NCI-H187 treated with DMSO at 0.1 percent for 48 hours (cell line): Measurements from ENCODE around the gene MRPS18C.
"Not testable (repeated sequence)": the region's sequence is repeated elsewhere in the genome, so short reads cannot be mapped to it uniquely, and the experiment has no call there.

Experiments
- DNase-seq: peaks from one replicate; lab custom pipeline; 2025; lab: John Stamatoyannopoulos, UW

MRPS18C gene

DNA sequence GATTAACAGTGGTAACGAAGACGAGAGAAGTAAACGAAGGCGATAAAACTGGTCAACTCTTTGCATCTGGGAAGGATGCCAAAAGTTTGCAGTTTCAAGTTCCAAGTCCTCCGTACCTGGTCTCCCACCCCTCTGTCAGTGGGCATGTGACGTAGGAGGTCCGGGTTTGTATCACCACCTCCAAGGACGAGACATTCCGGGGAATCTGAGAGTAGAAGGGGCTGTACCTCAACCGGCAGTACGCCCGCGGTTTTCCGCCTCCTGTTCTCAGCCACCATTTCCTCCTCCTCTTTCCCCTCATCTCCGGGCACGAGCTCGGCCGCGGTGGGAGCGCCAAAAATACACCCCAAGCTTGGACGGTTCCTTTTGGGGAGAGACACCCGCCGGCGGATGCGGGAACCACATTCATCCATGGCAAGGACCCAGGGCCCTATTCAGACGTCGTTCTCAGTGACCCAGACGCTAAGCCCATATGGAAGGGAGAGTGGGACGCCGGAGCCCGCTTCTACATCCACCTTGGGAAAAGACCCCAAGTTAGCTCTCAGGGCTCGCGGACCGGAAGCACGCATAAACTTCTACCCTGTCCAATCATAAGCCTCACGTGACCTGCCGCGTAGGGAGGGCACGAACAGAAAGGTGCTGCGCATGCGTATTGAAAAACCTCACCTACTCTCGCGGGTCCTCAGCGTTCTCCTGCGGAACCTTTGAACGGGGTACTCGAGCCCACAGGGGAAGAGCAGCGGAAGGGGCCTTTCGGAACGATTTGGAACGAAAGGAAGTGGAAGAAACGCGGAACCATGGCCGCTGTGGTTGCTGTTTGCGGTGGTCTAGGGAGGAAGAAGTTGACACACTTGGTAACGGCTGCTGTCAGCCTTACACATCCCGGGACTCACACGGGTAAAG is at the start of gene MRPS18C, which contains the start of gene HELQ:
Gene MRPS18C, plus strand, starts transcription at position 778 of the 903 bp plus-strand sequence. Its CDS starts 20 bp downstream, at position 798.
Gene HELQ, minus strand, starts transcription at position 543 of the 903 bp plus-strand sequence. Its CDS starts 130 bp downstream, at position 413.
- peak; percentile 99 for DNase-seq

DNA sequence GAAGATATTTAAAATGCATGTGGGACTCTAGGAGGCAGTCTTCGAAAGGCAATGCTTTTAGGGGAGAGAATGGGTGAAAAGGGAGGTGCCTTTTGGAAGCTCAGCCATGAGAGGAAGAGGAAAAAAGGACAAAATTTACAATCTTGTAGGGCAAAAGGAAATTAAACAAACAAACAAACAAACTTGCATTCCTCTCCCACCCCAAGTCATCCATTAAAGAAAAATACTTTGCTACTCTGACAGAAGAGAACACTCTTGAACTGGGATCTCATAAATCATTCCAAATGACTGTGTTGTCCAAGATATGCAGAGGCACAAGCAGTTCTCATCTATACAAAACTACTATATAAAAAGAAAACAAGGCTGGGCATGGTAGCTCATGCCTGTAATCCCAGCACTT is 47.0 kb upstream of the MRPS18C start:
- no peak for DNase-seq

DNA sequence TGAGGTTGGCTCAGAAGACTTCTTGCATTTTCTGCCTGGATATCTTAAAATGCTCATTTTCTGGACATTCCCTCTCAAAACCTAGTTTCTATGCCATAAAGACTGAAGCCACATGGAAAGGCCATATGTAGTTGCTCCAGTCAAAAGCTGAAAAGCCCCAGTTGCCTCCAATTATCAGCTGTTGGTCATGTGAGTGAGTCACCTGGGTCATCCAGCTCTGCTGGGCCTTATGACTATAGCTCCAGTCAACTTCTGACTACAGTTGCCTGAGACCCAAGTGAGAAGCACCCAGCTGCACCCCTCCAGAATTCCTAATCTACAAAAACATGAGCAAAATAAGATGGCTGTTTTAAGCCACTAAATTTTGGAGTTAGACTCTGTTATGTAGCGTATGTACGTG is 42.2 kb upstream of the MRPS18C start:
- no peak for DNase-seq

- DNase-seq = no peak
Measured at GRCh38 chr4:83417566-83417965, 38.3 kb upstream of the MRPS18C start.

GRCh38 chr4:83418211-83418610 is 37.6 kb upstream of the MRPS18C start:
- no peak for DNase-seq

GRCh38 chr4:83431200-83431599 is 24.7 kb upstream of the MRPS18C start:
- DNase-seq = no peak

GRCh38 chr4:83436680-83437079 is 19.2 kb upstream of the MRPS18C start:
- DNase-seq = no peak

DNA sequence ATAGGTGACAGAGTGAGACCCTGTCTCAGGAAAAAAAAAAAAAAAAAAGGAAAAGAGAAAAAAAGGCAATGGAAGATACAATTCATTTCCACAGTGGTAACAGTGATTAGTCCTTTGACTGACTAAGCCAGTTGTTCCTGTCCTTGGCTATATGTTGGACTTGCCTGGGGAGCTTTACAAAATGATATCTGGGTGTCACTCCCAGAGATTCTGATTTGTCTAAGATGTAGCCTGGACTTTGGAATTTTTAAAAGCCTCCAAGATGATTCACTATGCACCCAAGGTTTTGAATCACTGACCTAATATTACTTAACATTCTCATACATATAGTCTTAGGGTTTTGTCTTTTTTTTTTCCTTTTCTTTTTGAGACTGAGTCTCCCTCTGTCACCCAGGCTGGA is 17.1 kb upstream of the MRPS18C start:
- DNase-seq = no peak

DNA sequence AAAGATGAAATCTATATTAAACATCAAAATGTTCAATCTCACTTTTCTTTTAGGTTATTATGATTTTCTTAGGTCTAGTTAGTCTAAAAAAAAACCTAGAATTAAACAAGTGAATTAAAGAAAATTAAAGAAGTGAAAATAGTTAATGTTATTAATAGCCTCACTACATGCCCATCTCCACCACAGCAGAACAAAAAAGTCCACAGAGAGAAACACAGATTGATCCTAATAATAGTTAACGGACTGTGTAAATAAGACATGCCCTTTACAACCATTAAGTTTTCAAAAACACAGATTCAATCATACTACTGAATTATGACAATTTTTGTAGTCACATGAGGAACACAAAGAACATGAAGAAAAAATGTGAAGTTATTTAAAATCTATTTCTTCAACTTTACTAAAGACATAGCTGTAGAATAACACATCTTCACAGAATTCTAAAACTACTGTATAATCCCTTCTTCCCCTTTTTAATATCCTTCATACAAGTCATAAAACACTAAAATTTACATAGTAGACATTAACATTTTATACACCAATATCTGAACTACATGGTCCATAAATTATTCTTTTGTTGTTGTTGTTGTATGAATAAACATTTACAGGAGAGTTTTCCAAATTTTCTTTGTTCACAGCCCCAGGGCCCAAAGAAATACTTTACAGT is 15.6 kb upstream of the MRPS18C start:
- DNase-seq = no peak

GRCh38 chr4:83440899-83441298 is 15.0 kb upstream of the MRPS18C start:
- no peak for DNase-seq

GRCh38 chr4:83449009-83449408 is 6.8 kb upstream of the MRPS18C start:
- no peak for DNase-seq

DNA sequence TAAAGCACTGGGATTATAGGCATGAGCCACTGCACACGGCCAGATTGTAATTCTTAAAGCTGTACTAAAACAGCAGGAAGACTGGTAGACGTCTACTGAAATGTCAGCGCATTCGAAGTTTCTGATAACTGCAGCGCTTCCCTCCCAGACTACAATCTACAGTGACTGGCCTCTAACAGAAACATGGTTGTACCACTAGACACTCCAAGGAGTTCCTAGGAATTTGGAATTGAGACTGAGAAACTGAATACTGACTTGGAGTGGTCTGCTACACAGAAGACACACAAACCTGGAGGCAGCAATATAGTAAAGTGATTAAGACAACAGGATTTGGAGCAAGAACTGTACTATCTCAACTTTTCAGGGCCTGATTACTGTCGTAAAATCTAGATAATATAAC is 1.2 kb upstream of the MRPS18C start:
- no peak for DNase-seq

- DNase-seq = no peak
Measured at GRCh38 chr4:83456184-83456501, 285 bp downstream of the MRPS18C start.

GRCh38 chr4:83473423-83473822 is 17.6 kb downstream of the MRPS18C start:
- DNase-seq = no peak

DNA sequence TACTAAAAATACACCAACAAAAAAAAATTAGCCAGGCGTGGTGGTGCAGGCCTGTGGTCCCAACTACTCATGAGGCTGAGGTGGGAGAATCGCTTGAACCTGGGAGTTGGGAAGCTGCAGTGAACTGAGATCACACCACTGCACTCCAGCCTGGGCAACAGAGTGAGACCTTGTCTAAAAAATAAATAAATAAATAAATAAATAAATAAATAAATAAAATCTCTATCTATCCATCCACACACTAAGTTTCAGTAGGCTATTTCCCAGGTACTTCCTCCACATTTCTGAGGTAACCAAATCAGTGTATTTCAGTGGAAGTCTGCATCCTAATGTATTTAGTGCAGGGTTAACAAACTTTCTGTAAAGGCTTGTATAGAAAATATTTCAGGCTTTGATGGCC is 18.1 kb downstream of the MRPS18C start:
- DNase-seq = no peak

DNA sequence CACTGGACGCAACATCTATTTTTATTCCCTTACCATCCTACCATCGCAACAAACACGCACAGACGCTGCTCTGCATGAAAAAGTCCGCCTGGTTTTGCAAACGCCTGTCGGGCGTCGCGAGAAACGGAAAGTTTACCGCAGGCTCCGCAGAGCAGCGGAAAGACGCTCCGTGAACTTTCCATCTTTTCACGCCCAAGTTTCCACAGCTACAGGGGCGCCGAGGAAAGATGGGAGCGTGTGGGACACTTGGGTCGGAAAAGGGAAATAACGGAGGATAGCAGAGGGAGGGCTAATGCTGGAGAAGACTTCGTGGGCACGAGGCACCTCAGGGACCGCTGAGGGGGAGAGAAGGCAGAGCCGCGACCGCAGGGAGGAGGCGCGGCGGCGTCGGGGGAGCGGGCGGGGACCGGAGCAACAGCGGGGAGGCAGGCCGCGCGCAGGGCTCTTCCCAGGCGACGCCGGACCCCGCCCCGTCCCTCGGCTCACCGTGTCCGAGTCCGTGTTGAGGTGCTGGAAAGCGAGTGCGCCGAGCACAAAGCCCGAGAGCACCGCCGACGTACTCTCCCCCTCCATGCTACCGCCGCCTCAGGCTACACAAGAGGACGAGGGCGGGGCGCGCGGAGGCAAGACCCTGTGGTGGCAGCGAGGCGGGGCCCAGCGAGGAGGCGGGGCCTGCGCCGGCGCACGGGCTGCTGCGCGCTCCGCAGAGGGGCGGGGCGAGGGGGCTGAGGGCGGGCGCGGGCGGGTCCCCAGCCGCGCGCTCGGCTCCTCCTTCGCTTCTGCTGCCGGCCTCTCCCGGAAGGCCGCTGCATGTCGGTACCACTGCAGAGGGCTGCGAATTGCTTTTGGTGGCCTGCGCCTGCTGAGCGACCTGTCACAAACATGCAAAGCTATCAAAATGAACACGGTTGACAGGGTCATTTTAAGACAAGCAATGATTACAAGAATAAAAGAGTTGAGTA is 28.9 kb downstream of the MRPS18C start, which contains the start of gene ABRAXAS1:
Gene ABRAXAS1, minus strand, starts transcription at position 601 of the 962 bp plus-strand sequence. Its CDS starts 28 bp downstream, at position 573.
- DNase-seq = peak; percentile 75

GRCh38 chr4:83486457-83487129 is 30.7 kb downstream of the MRPS18C start:
- no peak for DNase-seq

DNA sequence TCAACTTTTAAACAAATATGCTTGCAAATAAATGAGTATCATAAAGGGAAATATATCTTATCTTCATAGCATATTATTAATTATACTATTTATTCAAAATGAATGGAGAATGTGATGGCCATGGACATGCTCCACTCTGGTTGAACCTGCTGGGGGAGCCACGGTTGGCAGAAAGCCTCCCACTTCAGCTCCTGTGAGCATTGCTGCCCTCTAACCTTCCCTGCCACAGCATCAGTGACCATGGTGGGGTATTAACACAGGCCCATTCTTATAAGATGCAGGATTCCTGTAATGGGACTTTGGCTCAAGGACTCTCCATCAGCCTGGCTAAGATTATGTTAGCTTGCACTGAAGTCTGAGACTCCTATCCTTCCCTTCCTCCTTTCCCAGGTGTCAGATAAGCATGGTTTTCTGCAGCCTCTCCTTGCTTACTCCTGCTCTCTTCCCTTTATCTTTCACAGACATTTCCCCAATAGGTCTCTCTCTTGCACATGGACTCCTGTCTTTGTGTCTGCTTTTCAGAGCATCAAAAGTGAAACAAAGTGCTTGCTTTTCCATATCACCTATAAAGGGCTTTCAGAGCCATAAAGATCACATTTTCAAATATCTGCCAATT is 34.0 kb downstream of the MRPS18C start:
- no peak for DNase-seq

- no peak for DNase-seq
Measured at GRCh38 chr4:83490876-83491450, 35.1 kb downstream of the MRPS18C start.

DNA sequence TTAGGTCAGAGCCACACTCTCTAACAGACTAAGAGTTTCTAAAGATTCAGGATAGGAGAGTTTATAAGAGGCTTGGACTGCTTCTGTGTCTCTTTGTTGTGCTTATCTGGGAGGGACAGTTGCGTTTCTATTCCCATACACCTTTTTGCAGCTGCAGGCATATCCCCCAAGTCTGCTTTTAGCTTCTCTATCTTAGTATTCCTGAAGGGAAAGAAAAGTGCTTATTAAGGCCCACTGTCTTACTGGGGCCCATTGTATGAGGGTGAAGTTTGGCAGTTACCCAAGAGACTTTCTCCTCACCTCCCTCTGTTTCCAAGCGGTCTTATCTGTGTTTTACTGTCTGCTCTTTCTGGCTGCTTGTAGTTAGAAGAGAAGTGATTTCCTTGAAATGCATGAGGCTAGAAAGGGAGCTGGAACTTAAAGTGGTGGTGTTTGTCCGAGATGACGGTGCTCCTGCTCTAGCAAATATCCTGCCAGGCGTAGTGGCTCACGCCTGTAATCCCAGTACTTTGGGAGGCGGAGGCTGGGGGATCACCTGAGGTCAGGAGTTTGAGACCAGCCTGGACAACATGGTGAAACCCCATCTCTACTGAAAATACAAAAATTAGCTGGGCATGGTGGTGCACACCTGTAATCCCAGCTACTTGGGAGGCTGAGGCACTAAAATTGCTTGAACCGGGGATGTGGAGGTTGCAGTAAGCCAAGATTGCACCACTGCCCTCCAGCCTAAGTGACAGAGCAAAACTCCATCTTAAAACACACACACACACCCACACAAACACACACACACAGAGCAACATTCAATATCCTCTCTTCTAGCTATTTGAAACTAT is 40.4 kb downstream of the MRPS18C start:
- not testable (repeated sequence) for DNase-seq
